A673 (cell line): ENCODE results near the gene OR10K2. TPM values are rescaled to one million over a fixed set of nuclear protein-coding genes. Genes with fewer than 3 reads are reported as not detected.

Source experiments
- BruUV-seq: library from RNA; stranded (reverse); fragments of 400-500 nt; replicated peaks from 2 replicates; lab custom pipeline; 2021; lab: Mats Ljungman, UMichigan
- CTCF ChIA-PET: fragments of 300-600 bp; sonication (Branson Sonifier 250); formaldehyde crosslinking; loops from one replicate; lab custom pipeline; 2022; ENCODE audit warnings: antibody characterized with exemption; lab: Charles Lee
- POLR2A ChIA-PET: fragments of 300-600 bp; sonication (Branson Sonifier 250); formaldehyde crosslinking; loops from one replicate; lab custom pipeline; 2022; ENCODE audit warnings: antibody characterized with exemption; ENCODE audit not compliant: low non-redundant PET; lab: Charles Lee
- DNase-seq: peaks from one replicate; pipeline ENCODE4 v3.0.0-alpha.2; 2015; ENCODE audit warnings: low spot score
- H3K27ac ChIP-seq: fragments of 200-600 bp; sonication (generic); 2 replicates; pipeline ENCODE4 v1.5.1; 2016; ENCODE audit warnings: mixed run types, low read depth, mild to moderate bottlenecking, mixed read lengths, antibody characterized with exemption, low read length; ENCODE audit not compliant: poor library complexity, severe bottlenecking
- H3K27me3 ChIP-seq: fragments of 200-600 bp; sonication (generic); replicated peaks from 2 replicates; pipeline ENCODE4 v1.6.1; 2017; ENCODE audit warnings: mixed run types, low read depth, mild to moderate bottlenecking, mixed read lengths, antibody characterized with exemption, low read length; ENCODE audit not compliant: insufficient read depth, poor library complexity
- H3K36me3 ChIP-seq: fragments of 200-600 bp; sonication (generic); 2 replicates; pipeline ENCODE4 v1.6.1; 2016; ENCODE audit warnings: mixed run types, mild to moderate bottlenecking, mixed read lengths, antibody characterized with exemption, low read length; ENCODE audit not compliant: insufficient read depth, poor library complexity, severe bottlenecking
- H3K4me1 ChIP-seq: fragments of 200-600 bp; sonication (generic); 2 replicates; pipeline ENCODE4 v1.6.1; 2017; ENCODE audit warnings: mixed run types, mild to moderate bottlenecking, mixed read lengths, antibody characterized with exemption, low read length; ENCODE audit not compliant: insufficient read depth, poor library complexity, severe bottlenecking
- H3K4me3 ChIP-seq: fragments of 200-600 bp; sonication (generic); 2 replicates; pipeline ENCODE4 v1.5.1; 2016; ENCODE audit warnings: low read depth, mixed run types, mild to moderate bottlenecking, mixed read lengths, low read length; ENCODE audit not compliant: poor library complexity, severe bottlenecking
- H3K9me3 ChIP-seq: fragments of 200-600 bp; sonication (generic); 2 replicates; pipeline ENCODE4 v1.6.1; 2016; ENCODE audit warnings: mixed run types, low read depth, mild to moderate bottlenecking, mixed read lengths, antibody characterized with exemption, low read length; ENCODE audit not compliant: poor library complexity, severe bottlenecking
- CTCF ChIP-seq: fragments of 300-800, 200-600 bp; sonication (generic); conservative IDR thresholded peaks from 2 replicates; pipeline ENCODE4 v1.5.1; 2017; ENCODE audit warnings: low read depth, mild to moderate bottlenecking, antibody characterized with exemption, low read length, moderate library complexity, mixed read lengths
- EZH2 ChIP-seq: fragments of 200-600 bp; sonication (generic); IDR thresholded peaks from 2 replicates; pipeline ENCODE4 v1.6.1; 2017; ENCODE audit warnings: borderline replicate concordance, low read depth, mild to moderate bottlenecking, mixed read lengths, antibody characterized with exemption, low read length; ENCODE audit not compliant: poor library complexity, severe bottlenecking
- intact Hi-C: fragments of 100-400 bp; cut with micrococcal nuclease; formaldehyde crosslinking; loops from one replicate; pipeline ENCODE4 v1.10.0; 2022; ENCODE audit not compliant: unreplicated experiment
- total RNA-seq: library from RNA; stranded (reverse); gene quantifications from 2 replicates; pipeline ENCODE4 v1.2.3, GENCODE V29; 2021

OR10K2 gene
- total RNA-seq, 1 experiment from 2014 or later, result not detected

- intact Hi-C loops, result no loop called here
- no peak for DNase-seq
- H3K9me3 ChIP-seq, result no peaks in the 10 kb centered on the region
- no TSS peak for BruUV-seq
- ChIA-PET POLR2A (no interaction called here), CTCF (no interaction called here)
- no peaks in the 10 kb centered on the region for H3K36me3 ChIP-seq
- H3K27ac ChIP-seq, result no peak overlapping the region
- no peak overlapping the region for H3K4me3 ChIP-seq
- TF ChIP-seq CTCF (no peak), EZH2 (no peak)
- peaks cover 31% of the 10 kb centered on the region for H3K27me3 ChIP-seq
- H3K4me1 ChIP-seq, result no peaks in the 10 kb centered on the region
These were observed 3.8 kb downstream of the OR10K2 start for GRCh38 chr1:158422212-158422611.

- peaks cover 20% of the 10 kb centered on the region for H3K27me3 ChIP-seq
- H3K27ac ChIP-seq, result no peak overlapping the region
- ChIA-PET CTCF (no interaction called here), POLR2A (no interaction called here)
- no peaks in the 10 kb centered on the region for H3K36me3 ChIP-seq
- H3K4me1 ChIP-seq, result no peaks in the 10 kb centered on the region
- intact Hi-C loops, result no loop called here
- no peak overlapping the region for H3K4me3 ChIP-seq
- no peak for DNase-seq
- no peaks in the 10 kb centered on the region for H3K9me3 ChIP-seq
- BruUV-seq, result no TSS peak
- TF ChIP-seq CTCF (no peak), EZH2 (no peak)
These were observed 8.5 kb downstream of the OR10K2 start for GRCh38 chr1:158417586-158417985.

GRCh38 chr1:158414651-158415345 lies 11.2 kb downstream of the OR10K2 start:
- no peaks in the 10 kb centered on the region for H3K36me3 ChIP-seq
- intact Hi-C loops, result no loop called here
- DNase-seq, result no peak
- ChIA-PET CTCF (no interaction called here), POLR2A (no interaction called here)
- TF ChIP-seq EZH2, result no peak
- TF ChIP-seq CTCF, result no peak
- peaks cover 21% of the 10 kb centered on the region for H3K27me3 ChIP-seq
- no peak overlapping the region for H3K27ac ChIP-seq
- H3K9me3 ChIP-seq, result no peaks in the 10 kb centered on the region
- BruUV-seq, result no TSS peak
- H3K4me1 ChIP-seq, result no peaks in the 10 kb centered on the region
- no peak overlapping the region for H3K4me3 ChIP-seq
